ENCODE measurements around the gene SLC14A1.

GRCh38 chr18:45726603-45727002 is 2.6 kb downstream of the SLC14A1 start:
- TF ChIP-seq, protein P1, sequence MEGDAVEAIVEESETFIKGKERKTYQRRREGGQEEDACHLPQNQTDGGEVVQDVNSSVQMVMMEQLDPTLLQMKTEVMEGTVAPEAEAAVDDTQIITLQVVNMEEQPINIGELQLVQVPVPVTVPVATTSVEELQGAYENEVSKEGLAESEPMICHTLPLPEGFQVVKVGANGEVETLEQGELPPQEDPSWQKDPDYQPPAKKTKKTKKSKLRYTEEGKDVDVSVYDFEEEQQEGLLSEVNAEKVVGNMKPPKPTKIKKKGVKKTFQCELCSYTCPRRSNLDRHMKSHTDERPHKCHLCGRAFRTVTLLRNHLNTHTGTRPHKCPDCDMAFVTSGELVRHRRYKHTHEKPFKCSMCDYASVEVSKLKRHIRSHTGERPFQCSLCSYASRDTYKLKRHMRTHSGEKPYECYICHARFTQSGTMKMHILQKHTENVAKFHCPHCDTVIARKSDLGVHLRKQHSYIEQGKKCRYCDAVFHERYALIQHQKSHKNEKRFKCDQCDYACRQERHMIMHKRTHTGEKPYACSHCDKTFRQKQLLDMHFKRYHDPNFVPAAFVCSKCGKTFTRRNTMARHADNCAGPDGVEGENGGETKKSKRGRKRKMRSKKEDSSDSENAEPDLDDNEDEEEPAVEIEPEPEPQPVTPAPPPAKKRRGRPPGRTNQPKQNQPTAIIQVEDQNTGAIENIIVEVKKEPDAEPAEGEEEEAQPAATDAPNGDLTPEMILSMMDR (IDR thresholded peaks at IDR 0.05) = no peak
- no peak for TF ChIP-seq POLR2A (IDR thresholded peaks at IDR 0.05)
